ENCODE results near the gene YY1AP1.
"Not testable (repeated sequence)": the region's sequence is repeated elsewhere in the genome, so short reads cannot be mapped to it uniquely, and the experiment has no call there.

YY1AP1 gene

DNA sequence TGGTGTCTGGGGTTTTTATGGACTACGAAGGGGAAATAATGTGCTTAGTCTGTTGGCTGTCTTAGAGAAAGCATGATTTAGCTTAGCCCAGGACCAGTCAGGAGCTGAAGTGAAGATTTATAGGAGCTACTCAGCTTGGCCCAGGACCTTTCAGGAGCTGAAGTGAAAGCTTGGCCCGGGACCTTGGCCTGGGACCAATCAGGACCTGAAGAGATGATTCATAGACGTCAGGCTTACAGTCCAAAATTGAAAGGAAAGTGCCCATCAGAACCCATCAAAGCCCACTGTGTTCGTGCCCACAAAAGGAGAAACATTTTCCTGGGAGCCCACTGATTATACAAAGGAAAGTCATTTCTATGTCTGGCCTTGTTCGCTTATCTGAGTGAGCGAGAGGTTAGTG lies 42.9 kb downstream of the YY1AP1 start:
- DNase-seq (ENCODE audit: low read depth): no peak

DNA sequence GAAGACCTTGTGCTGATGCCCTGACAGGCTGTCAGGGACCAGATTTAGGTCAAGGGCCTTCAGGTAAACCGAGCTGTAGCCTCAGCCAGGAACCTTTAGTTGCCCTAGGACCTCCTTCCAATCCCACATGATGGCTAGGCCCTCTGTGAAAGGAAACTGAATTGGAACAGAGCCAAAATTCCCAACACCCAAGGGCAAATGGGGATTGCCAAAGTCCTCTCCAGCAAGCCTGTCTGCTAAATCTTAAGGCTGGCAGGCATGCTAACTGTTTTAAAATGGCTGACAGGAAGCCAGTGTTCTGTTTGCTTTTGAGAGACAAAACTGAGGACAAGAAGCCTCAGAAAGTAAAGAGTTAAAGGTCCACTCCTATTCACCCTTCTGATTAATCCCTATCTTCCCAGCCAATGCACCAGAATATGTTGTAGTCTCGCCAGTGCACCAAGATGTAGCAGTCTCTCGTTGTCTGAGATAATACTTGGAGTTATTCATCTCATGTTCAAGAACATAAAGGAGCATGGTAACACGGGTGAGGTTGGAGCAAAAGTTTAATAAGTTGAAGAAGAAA lies 43.5 kb downstream of the YY1AP1 start:
- no peak for DNase-seq (ENCODE audit: low read depth)

DNA sequence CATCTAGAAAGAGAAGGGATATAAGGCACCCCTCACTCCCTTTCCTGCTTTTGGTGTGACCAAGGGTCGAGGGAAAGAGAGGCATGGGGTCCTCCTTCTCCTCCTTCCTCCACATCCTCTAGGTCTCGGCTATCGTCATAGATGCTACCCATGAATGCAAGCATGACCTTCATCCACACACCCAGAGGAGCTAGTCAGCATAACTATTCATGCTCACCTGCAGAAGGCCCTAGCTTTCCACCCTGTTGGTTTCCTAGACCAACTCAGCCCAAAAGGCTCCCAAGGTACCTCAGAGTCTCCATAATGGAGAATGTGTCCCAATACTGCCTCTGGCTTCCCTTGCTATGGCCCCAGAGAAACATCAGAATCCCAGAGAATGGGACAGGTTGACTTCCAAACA lies 45.3 kb downstream of the YY1AP1 start:
- no peak for DNase-seq (ENCODE audit: low read depth)

DNA sequence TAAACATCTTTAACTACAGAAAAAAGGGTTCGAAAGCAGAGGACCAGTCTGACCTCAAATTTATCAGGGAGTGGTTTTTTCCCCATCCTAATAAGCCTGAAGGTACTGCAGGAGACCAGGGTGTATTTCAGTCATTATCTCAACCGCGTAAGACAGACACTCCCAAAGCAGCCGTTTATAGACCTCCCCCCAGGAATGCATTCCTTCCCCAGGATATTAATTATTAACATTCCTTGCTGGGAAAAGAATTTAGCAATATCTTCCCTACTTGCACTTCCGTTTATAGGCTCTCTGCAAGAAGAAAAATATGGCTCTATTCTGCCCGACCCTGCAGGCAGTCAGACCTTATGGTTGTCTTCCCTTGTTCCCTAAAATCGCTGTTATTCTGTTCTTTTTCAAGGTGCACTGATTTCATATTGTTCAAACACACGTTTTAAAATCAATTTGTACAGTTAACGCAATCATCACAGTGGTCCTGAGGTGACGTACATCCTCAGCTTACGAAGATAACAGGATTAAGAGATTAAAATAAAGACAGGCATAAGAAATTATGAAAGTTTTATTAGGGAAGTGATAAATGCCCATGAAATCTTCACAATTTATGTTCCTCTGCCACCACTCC lies 45.9 kb downstream of the YY1AP1 start:
- not testable (repeated sequence) for DNase-seq (ENCODE audit: low read depth)

DNA sequence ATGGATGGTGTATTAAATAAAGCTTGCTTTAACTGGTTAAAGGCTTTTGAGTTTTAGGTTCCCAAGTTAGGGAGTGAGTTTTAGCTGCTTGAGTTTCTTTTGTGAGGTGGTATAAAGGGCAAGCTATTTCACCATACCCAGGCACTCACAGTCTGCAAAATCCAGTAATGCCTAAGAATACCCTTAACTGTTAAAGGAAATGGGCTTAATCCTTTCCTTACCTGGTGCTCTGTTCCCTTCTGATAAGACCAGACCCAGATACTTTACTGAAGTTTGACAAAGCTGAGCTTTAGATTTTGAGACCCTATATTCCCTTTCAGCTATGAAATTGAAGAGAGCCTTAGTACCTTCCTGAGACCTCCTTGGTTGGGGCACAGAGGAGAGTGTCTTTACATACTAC lies 48.2 kb downstream of the YY1AP1 start:
- no peak for DNase-seq (ENCODE audit: low read depth)

DNA sequence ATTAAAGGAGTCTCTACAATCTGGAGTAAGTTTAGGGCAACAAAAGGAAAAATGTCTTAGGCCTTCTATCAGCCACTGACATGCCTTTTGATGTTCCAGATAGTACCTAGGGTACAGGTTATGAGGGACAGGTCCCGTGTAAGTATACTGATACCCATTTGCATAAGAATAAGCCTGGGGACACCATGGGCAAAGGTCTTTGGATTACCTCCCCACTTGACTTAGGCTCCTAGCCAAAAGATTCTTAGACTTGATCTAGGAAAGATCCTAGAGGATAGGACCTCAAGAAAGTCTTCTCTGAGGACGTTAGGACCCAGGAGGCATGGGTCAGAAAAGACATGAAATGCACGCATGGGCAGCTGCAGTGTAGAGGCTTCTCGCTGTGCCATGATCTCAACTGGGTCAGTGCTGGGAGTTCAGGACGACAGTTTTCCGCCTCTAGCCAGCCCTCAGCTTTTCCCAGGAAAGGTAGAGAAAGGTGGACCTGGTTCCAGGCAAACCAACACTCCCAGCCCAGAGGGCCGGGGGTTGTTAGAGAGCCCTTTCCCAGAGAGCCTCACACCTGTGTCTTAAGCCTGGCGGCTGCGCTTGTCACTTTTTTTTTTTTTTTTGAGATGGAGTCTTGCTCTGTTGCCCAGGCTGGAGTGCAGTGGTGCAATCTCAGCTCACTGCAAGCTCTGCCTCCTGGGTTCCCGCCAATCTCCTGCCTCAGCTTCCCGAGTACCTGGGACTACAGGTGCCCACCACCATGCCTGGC lies 52.0 kb downstream of the YY1AP1 start:
- no peak for DNase-seq (ENCODE audit: low read depth)

DNA sequence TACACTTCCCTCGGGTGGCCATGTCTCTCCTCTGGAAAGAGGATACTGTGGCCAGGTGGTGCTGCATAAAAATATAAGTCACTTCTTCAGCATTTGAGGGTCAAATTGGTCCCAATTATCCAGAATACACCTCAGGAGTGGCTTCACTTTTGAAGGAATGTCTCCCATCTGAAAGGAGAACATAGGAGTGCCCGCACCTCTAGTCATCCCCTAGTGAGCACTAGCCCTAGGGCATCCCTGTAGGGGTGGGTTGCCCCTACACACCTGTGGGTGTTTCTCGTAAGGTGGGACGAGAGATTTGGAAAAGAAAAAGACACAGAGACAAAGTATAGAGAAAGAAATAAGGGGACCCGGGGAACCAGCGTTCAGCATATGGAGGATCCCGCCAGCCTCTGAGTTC lies 62.1 kb downstream of the YY1AP1 start:
- DNase-seq (ENCODE audit: low read depth): not testable (repeated sequence)

DNA sequence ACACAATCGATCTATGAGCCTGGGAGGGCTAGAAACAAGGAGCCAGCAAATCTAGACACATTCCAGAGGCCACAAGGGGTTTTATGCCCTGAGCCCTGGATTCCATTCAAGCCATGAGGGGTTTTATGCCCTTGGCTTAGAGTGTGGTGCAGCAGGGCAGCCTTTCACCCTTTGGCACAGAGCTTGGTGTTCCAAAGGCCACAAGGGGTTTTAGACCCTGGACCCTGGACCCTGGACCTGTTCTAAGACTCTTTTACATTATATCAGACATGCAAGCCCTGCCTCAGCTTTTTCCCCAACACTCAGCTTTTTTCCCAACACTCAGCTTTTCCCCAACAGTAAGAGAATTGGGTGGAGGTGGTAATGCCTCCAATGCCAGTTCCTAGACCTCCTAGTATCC lies 65.2 kb downstream of the YY1AP1 start:
- DNase-seq (ENCODE audit: low read depth): no peak

DNA sequence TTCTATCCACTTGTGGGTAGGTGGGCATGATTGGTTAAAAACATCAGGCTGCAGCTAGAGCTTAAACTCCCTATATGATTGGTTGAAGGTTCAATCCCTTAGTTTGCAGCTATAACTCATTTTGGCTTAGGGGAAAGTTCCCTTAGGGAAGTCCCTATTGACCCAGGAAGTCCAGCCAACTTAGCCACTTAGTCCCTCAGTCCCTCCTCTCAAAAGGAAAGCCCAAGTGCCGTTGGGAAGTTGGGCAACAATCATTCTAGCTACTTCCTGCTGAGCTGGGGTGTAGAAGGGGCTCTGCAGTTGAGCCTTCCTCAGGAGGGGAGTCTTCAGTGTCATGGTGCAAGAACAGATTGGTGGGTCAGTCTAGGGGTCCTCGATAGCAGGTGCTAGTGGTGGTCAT lies 66.4 kb downstream of the YY1AP1 start:
- DNase-seq (ENCODE audit: low read depth): no peak

DNA sequence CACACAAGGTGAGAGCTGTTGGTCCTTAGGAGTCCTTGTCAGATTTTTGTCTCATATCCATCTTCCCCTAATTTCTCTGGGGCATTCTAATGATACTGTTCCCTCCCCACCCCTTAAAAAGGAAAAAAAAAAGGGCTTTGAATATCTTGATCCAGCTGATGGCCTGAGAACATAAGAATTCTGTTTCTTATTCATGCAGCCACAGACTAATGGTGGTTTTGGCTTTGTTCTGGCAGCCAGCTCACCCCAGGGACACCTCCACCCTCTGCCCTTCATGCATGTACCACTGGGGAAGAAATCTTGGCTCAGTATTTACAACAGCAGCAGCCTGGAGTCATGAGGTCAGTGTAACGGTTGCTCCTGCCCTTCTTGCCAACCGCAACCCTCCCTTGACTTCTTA lies 75.3 kb downstream of the YY1AP1 start:
- not testable (repeated sequence) for DNase-seq (ENCODE audit: low read depth)

DNA sequence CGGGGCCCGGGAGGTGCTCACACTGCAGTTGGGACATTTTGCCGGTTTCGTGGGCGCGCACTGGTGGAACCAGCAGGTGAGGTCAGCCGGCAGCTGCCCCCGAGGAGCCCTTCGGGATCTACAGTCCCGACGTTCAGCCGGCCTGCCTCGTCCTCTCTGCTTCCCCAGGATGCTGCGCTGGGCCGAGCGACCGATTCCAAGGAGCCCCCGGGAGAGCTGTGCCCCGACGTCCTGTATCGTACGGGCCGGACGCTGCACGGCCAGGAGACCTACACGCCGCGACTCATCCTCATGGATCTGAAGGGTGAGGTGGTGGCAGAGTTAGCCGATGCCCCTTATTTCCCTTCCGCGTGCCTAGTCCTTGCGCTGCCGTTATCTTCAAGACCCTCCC lies 78.3 kb downstream of the YY1AP1 start:
- not testable (repeated sequence) for DNase-seq (ENCODE audit: low read depth)

DNA sequence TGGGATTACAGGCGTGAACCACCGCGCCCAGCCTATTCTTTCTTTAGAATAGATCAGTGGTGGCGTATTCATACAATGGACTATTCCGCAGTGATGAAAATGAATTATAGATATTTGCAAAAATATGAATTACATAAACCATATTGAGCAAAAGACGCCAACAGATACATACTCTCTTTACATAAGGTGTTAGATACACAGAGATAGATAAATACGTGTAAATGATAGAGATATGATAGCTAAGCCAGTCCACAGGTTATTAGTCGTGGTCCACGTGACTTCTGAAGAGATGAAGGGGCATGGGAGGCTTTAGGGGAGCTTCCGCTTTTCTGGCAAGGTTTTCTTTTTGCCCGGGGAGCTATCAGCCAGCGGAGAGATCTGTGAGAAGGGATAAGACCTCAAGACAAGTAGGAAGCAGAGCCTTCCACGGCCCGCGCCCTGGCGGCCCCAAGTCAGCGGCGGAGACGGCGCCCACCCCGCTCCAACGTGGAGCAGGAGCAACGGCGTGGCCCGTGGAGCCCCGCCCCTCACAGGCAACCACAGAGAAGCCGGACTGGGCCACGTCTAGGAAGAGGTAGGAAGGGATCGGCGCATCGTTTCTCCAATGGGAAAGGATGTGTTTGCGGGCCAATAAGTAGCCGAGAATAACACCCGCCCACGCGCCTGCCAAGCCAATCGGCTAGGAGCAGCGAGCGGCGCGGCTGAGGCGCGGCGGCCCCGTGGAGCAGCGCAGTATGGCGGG lies 78.9 kb downstream of the YY1AP1 start, which contains the start of gene MSTO1:
Gene MSTO1 (plus strand): TSS at position 704 of the 742 bp plus-strand sequence. CDS start 31 bp downstream, at position 735.
- DNase-seq (ENCODE audit: low read depth): peak; percentile 92

Data from activated gamma-delta T cell treated with anti-CD3 and anti-CD28 coated beads, Interleukin-2, amount 50 U/mL, for 16 hours (primary cell).